Sigmoid colon (tissue), 4 donors: ENCODE data around the gene ACTN4.

Source experiments
- CTCF ChIP-seq, 4 experiments: fragments of 450-650 bp in 3 of 4; fragments of 200-600 bp in 1 of 4; IDR thresholded peaks; one replicate each; pipeline ENCODE4 v1.5.1; 2016 to 2019; ENCODE audit warnings: antibody characterized with exemption in 4 of 4, mild to moderate bottlenecking in 3 of 4, moderate library complexity in 2 of 4
- POLR2A ChIP-seq, 2 donors: fragments of 450-650 bp; IDR thresholded peaks; one replicate each; pipeline ENCODE4 v1.6.1; 2016; ENCODE audit warnings: antibody characterized with exemption in 2 of 2, mild to moderate bottlenecking in 2 of 2, moderate library complexity in 2 of 2
- POLR2AphosphoS5 ChIP-seq, 4 donors: sonication (generic); formaldehyde crosslinking; IDR thresholded peaks; one replicate each; pipeline ENCODE4 v1.6.1; 2017; ENCODE audit warnings: antibody characterized with exemption in 4 of 4

- no peak for TF ChIP-seq CTCF (IDR thresholded peaks at IDR 0.05)
- peak; percentile 81 to 88 (median 86) for TF ChIP-seq POLR2AphosphoS5 (IDR thresholded peaks at IDR 0.05)
- TF ChIP-seq POLR2A (IDR thresholded peaks at IDR 0.05) = peak in 1 of 2 donors; percentile 24
These were observed 16.6 kb downstream of the ACTN4 start for GRCh38 chr19:38663957-38664502.
